Midbrain (tissue), 1 donor: ENCODE data around the gene TRIM25.

Source experiments
- DNase-seq: peaks from one replicate; lab custom pipeline; 2025; lab: John Stamatoyannopoulos, UW

TRIM25 gene

DNA sequence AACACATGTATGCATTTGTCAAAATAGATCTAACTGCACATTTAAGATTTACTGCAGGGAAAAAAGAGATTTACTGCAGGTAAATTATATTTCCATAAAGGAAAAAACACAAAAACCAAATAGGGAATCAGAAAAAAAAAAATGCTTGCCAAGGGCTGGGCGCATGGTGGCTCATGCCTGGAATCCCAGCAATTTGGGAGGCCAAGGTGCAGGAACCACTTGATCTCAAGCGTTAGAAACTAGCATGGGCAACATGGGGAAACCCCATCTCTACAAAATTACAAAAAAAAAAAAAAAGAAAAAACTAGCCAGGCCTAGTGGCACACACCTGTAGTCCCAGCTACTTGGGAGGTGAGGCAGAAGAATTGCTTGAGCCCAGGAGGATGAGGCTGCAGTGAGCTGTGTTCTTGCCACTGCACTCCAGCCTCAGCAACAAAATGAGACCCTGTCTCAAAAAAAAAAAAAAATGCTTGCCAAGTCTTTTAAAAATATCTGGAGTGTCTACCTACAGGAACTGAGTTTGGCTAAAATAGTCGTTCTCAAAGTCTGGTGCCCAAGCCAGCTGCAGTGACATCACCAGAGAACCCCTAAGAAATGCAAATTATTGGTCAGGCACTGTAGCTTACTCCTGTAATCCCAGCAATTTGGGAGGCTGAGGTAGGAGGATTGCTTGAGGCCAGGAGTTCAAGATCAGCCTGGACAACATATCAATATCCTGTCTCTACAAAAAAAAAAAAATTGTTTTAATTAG lies 17.5 kb downstream of the TRIM25 start:
- no peak for DNase-seq

- DNase-seq: no peak
These were observed 18.9 kb downstream of the TRIM25 start for GRCh38 chr17:56894859-56895455.

DNA sequence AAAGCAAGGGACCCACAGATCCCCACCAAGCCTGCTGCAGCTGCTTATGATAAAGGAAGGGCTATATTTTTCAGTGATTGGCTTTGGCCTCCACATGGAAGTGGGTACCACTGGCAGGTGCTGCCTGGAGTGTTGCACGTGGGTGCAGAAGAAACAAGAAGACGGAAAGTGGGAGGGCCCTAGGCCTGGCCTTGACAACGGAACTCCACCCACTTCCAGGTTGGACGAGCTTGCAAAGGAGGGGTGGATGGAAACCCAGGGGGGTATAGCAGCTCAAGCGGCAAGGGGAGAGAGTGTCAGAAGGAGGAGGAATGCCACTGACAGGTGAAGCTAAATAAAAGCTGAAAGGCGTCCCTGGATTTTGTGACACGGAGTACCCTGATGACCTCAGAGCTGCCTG lies 20.3 kb downstream of the TRIM25 start:
- no peak for DNase-seq

GRCh38 chr17:56892333-56892732 lies 21.5 kb downstream of the TRIM25 start:
- no peak for DNase-seq

DNA sequence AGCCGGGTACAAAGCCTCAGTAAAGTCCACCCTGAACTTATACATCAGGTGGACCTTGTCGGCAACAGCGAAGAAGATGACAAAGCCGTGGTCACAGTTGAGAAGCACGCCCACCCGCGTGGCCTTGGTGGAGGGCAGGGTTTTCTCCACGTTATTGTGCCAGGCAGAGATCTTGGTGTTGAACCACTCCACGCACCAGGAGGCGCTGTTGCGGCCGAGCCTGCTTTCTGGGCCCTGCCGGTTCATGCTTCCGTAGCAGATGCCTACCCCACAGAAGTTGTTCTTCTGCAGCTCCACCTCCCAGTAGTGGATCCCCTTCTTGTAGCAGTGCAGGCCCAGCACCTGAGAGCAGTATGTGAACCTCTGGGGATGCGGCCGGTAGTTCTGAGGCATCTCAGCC lies 22.1 kb downstream of the TRIM25 start:
- no peak for DNase-seq

GRCh38 chr17:56890906-56891674 lies 22.8 kb downstream of the TRIM25 start:
- DNase-seq: no peak

DNA sequence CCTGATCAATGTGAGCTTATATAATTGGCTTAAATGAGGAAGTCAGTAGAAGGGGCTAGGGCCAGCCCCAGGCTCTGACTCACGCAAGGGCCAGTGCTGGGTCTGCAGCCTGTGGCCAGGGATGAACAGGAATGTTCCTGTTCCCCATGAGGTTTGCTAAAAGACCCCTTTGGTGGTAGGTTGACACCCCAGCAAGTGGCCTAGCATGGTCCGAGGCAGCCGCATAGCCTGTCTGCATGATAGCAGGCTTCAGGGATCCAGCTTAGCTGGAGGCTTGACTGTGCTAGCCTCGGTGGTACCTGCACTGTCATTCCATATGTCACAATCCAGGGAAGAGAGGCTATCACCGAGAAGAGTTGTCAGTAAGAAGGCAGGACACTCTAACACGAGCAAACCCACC lies 23.5 kb downstream of the TRIM25 start:
- no peak for DNase-seq

GRCh38 chr17:56887552-56888467 lies 26.0 kb downstream of the TRIM25 start:
- DNase-seq: no peak

GRCh38 chr17:56887105-56887504 lies 26.7 kb downstream of the TRIM25 start:
- no peak for DNase-seq

GRCh38 chr17:56886288-56886731 lies 27.5 kb downstream of the TRIM25 start:
- no peak for DNase-seq

GRCh38 chr17:56885312-56885657 lies 28.6 kb downstream of the TRIM25 start:
- no peak for DNase-seq

- DNase-seq: no peak
These were observed 29.2 kb downstream of the TRIM25 start for GRCh38 chr17:56884483-56885311.

DNA sequence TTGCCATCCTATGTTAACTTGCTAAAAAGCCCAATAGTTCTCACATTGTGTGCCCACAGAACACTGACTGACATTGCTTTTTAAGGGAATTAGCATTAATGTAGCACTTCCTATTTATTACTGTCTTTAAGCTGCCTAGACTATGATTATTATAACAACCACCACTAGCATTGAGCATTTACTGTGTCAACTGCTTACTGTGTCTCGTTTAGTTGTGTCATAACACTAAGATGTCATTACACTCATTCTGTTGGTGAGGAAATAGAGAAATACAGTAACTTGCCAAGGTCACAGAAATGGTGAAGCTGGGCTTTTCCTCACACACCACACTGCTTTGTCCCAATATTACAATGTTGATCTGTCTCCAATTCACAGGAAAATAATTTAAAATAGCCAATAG lies 30.2 kb downstream of the TRIM25 start:
- DNase-seq: no peak

DNA sequence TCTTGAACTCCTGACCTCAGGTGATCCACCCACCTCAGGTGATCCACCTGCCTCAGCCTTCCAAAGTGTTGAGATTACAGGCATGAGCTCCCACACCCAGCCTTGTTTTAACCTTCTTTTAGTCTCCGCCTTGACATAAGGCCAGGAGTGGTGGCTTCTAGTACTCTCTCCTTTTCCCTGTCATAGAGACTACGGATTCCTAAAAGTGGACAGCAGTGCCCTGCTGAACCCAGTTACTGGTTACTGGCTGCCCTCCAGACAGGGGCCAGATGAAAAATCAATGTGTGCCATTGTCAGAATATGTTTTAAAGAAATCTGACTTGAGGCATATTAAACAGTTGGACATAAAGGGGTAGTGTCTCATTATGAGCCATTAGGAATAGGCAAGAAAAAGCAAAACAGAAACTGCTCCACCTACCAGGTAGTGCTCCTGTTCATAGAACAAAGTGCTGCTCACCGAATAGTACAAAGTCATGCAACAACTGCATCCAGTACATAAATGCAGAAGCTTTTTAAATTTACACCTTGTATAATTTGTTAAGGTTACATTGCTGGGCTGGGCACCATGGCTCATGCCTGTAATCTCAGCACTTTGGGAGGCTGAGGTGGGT lies 32.1 kb downstream of the TRIM25 start:
- DNase-seq: no peak

GRCh38 chr17:56880571-56880970 lies 33.3 kb downstream of the TRIM25 start:
- no peak for DNase-seq

- no peak for DNase-seq
These were observed 33.7 kb downstream of the TRIM25 start for GRCh38 chr17:56880133-56880532.

GRCh38 chr17:56879280-56879679 lies 34.6 kb downstream of the TRIM25 start:
- no peak for DNase-seq

- no peak for DNase-seq
These were observed 37.1 kb downstream of the TRIM25 start for GRCh38 chr17:56876766-56877179.

- no peak for DNase-seq
These were observed 43.7 kb downstream of the TRIM25 start for GRCh38 chr17:56870081-56870651.

DNA sequence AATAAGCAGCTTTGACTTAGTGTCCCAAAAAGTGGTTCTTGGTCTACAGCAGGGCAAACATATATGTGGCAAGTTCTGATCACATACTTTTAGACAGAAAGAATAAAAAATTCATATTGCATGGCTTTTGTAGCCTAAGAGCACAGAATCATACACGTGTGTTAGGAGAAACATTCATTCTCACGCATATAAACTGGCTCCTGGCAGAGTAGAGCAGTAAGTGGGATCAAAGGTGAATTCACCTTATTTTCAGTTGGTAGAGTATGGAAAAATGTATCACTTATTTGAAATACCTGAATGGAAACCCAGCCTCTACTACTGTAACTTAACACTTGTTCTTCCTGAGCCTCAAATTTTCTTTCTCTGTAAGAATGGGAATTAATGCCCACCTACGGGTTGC lies 45.1 kb downstream of the TRIM25 start:
- no peak for DNase-seq
